Measurements from ENCODE around the gene NRXN2. TPM values are rescaled to one million over a fixed set of nuclear protein-coding genes. Genes with fewer than 3 reads are reported as not detected.

Gene NRXN2
- total RNA-seq, 1 donor from 2014 or later = not detected

Other genes with a start within 250 kb of the NRXN2 start
- gene SLC22A11, start 167.3 kb downstream of the NRXN2 start, total RNA-seq = not detected in 2 replicates
- not detected in 2 replicates for gene SLC22A12, start 132.0 kb downstream of the NRXN2 start, total RNA-seq
- gene RASGRP2, start 20.9 kb upstream of the NRXN2 start, total RNA-seq = 1.3 and 4.4 TPM in 2 replicates
- gene PYGM, start 36.8 kb upstream of the NRXN2 start, total RNA-seq = under 0.01 and 0.20 TPM in 2 replicates
- gene SF1, start 55.3 kb upstream of the NRXN2 start, total RNA-seq = 43.6 and 63.7 TPM in 2 replicates
- gene MAP4K2, start 80.0 kb upstream of the NRXN2 start, total RNA-seq = 34.9 and 51.0 TPM in 2 replicates
- gene MEN1, start 87.4 kb upstream of the NRXN2 start, total RNA-seq = 10.5 and 12.5 TPM in 2 replicates
- gene CDC42BPG, start 121.5 kb upstream of the NRXN2 start, total RNA-seq = 0.22 and 0.79 TPM in 2 replicates
- 27.6 and 33.6 TPM in 2 replicates for gene EHD1, start 155.4 kb upstream of the NRXN2 start, total RNA-seq
- 7.6 and 12.1 TPM in 2 replicates for gene ATG2A, start 194.0 kb upstream of the NRXN2 start, total RNA-seq
- 5.0 and 11.5 TPM in 2 replicates for gene PPP2R5B, start 201.5 kb upstream of the NRXN2 start, total RNA-seq
- not detected in 2 replicates for gene GPHA2, start 212.7 kb upstream of the NRXN2 start, total RNA-seq
- not detected in 2 replicates for gene MAJIN, start 248.9 kb upstream of the NRXN2 start, total RNA-seq

Measured in lung microvascular endothelial cell (primary cell).